Measurements from ENCODE around the gene ARHGEF37. TPM values are rescaled to one million over a fixed set of nuclear protein-coding genes. Genes with fewer than 3 reads are reported as not detected.

Gene ARHGEF37
- total and polyA plus RNA-seq, 2 donors (not counting 1 experiment from before 2014, with no cell fraction given), result 0.31 to 5.3 TPM

GRCh38 chr5:149585910-149586309 lies 4.6 kb downstream of the ARHGEF37 start:
- no peak overlapping the region for H3K9ac ChIP-seq (ENCODE audit: insufficient read depth, low read length)

GRCh38 chr5:149586708-149587318 lies 5.5 kb downstream of the ARHGEF37 start:
- no peak overlapping the region for H3K27ac ChIP-seq (ENCODE audit: insufficient read depth, low read length)

More at GRCh38 chr5:149585910-149586309, 4.6 kb downstream of the ARHGEF37 start:
- TF ChIP-seq EZH2 (IDR thresholded peaks at IDR 0.05; ENCODE audit: low read length, missing control alignments) (no peak), CTCF (conservative IDR thresholded peaks at IDR 0.05 in 1 of 2, IDR thresholded peaks at IDR 0.05 in 1 of 2; ENCODE audit: low read depth in 1 of 2, low read length in 2 of 2) (no peak)
- no peak overlapping the region for H3K27ac ChIP-seq (ENCODE audit: insufficient read depth, low read length)
- H2AFZ ChIP-seq (ENCODE audit: low read length), result no peak overlapping the region
- H3K4me3 ChIP-seq (replicated peaks in 1 of 4; ENCODE audit: control extremely low read depth in 1 of 4, insufficient read depth in 1 of 4, low read depth in 3 of 4, low read length in 4 of 4), result no peak overlapping the region
- H3K4me1 ChIP-seq (ENCODE audit: control insufficient read depth, extremely low read depth, insufficient read depth, low read length), result peaks cover 3% of the 10 kb centered on the region
- no peaks in the 10 kb centered on the region for H3K27me3 ChIP-seq (ENCODE audit: control insufficient read depth, insufficient read depth, low read length)
- H3K9me3 ChIP-seq (ENCODE audit: control insufficient read depth, insufficient read depth, low read depth, low read length), result no peaks in the 10 kb centered on the region
- H3K36me3 ChIP-seq (ENCODE audit: control insufficient read depth, insufficient read depth, low read length), result no peaks in the 10 kb centered on the region
- DNase-seq (ENCODE audit: low read depth in 2 of 2), result no peak
- H3K4me2 ChIP-seq (ENCODE audit: extremely low read depth, insufficient read depth, low read length), result no peak overlapping the region
- no peaks in the 10 kb centered on the region for H4K20me1 ChIP-seq (ENCODE audit: control insufficient read depth, extremely low read depth, insufficient read depth, low read length)
- no peaks in the 10 kb centered on the region for H3K79me2 ChIP-seq (ENCODE audit: control insufficient read depth, insufficient read depth, low read length)

GRCh38 chr5:149588936-149589335 lies 7.6 kb downstream of the ARHGEF37 start:
- Histone ChIP-seq H4K20me1 (ENCODE audit: control insufficient read depth, extremely low read depth, insufficient read depth, low read length) (no peaks in the 10 kb centered on the region), H3K27me3 (ENCODE audit: control insufficient read depth, insufficient read depth, low read length) (no peaks in the 10 kb centered on the region), H3K9ac (ENCODE audit: insufficient read depth, low read length) (no peak overlapping the region), H3K79me2 (ENCODE audit: control insufficient read depth, insufficient read depth, low read length) (no peaks in the 10 kb centered on the region), H3K9me3 (ENCODE audit: control insufficient read depth, insufficient read depth, low read depth, low read length) (no peaks in the 10 kb centered on the region), H3K4me3 (replicated peaks in 1 of 4; ENCODE audit: control extremely low read depth in 1 of 4, insufficient read depth in 1 of 4, low read depth in 3 of 4, low read length in 4 of 4) (no peak overlapping the region), H3K36me3 (ENCODE audit: control insufficient read depth, insufficient read depth, low read length) (no peaks in the 10 kb centered on the region), H3K4me1 (ENCODE audit: control insufficient read depth, extremely low read depth, insufficient read depth, low read length) (no peaks in the 10 kb centered on the region), H2AFZ (ENCODE audit: low read length) (no peak overlapping the region), H3K27ac (ENCODE audit: insufficient read depth, low read length) (no peak overlapping the region), H3K4me2 (ENCODE audit: extremely low read depth, insufficient read depth, low read length) (no peak overlapping the region)
- TF ChIP-seq EZH2 (IDR thresholded peaks at IDR 0.05; ENCODE audit: low read length, missing control alignments) (no peak), CTCF (conservative IDR thresholded peaks at IDR 0.05 in 1 of 2, IDR thresholded peaks at IDR 0.05 in 1 of 2; ENCODE audit: low read depth in 1 of 2, low read length in 2 of 2) (no peak)
- no peak for DNase-seq (ENCODE audit: low read depth in 2 of 2)

More at GRCh38 chr5:149586708-149587318, 5.5 kb downstream of the ARHGEF37 start:
- Histone ChIP-seq H3K4me3 (replicated peaks in 1 of 4; ENCODE audit: control extremely low read depth in 1 of 4, insufficient read depth in 1 of 4, low read depth in 3 of 4, low read length in 4 of 4) (no peak overlapping the region), H3K27me3 (ENCODE audit: control insufficient read depth, insufficient read depth, low read length) (no peaks in the 10 kb centered on the region), H3K4me1 (ENCODE audit: control insufficient read depth, extremely low read depth, insufficient read depth, low read length) (no peaks in the 10 kb centered on the region), H3K9ac (ENCODE audit: insufficient read depth, low read length) (no peak overlapping the region), H3K9me3 (ENCODE audit: control insufficient read depth, insufficient read depth, low read depth, low read length) (no peaks in the 10 kb centered on the region), H3K36me3 (ENCODE audit: control insufficient read depth, insufficient read depth, low read length) (no peaks in the 10 kb centered on the region), H3K79me2 (ENCODE audit: control insufficient read depth, insufficient read depth, low read length) (no peaks in the 10 kb centered on the region), H3K4me2 (ENCODE audit: extremely low read depth, insufficient read depth, low read length) (no peak overlapping the region), H2AFZ (ENCODE audit: low read length) (no peak overlapping the region), H4K20me1 (ENCODE audit: control insufficient read depth, extremely low read depth, insufficient read depth, low read length) (no peaks in the 10 kb centered on the region)
- no peak for DNase-seq (ENCODE audit: low read depth in 2 of 2)
- TF ChIP-seq CTCF (conservative IDR thresholded peaks at IDR 0.05 in 1 of 2, IDR thresholded peaks at IDR 0.05 in 1 of 2; ENCODE audit: low read depth in 1 of 2, low read length in 2 of 2), result no peak
- TF ChIP-seq EZH2 (IDR thresholded peaks at IDR 0.05; ENCODE audit: low read length, missing control alignments), result no peak

All from fibroblast of lung (primary cell).